H9 (cell line): ENCODE results near the gene CD2. TPM values are rescaled to one million over a fixed set of nuclear protein-coding genes. Genes with fewer than 3 reads are reported as not detected.

Source experiments
- DNase-seq: peaks from one replicate; pipeline ENCODE4 v3.0.0-alpha.2; 2017
- H2AFZ ChIP-seq: one replicate; pipeline ENCODE4 v1.6.1; 2013; ENCODE audit warnings: mild to moderate bottlenecking, low read length, control low read depth, moderate library complexity
- H2AK5ac ChIP-seq: 2 replicates; pipeline ENCODE4 v1.6.1; 2013; ENCODE audit warnings: low read length, control low read depth, mixed read lengths; ENCODE audit not compliant: insufficient read length
- H2BK120ac ChIP-seq: one replicate; pipeline ENCODE4 v1.6.1; 2013; ENCODE audit warnings: low read depth, mild to moderate bottlenecking, low read length, control low read depth, inconsistent platforms; ENCODE audit not compliant: poor library complexity, severe bottlenecking
- H2BK12ac ChIP-seq: 2 replicates; pipeline ENCODE4 v1.6.1; 2013; ENCODE audit warnings: low read length, control low read depth, mixed read lengths, low read depth; ENCODE audit not compliant: insufficient read length
- H2BK15ac ChIP-seq: 2 replicates; pipeline ENCODE4 v1.6.1; 2013; ENCODE audit warnings: low read depth, low read length, control low read depth
- H2BK20ac ChIP-seq: one replicate; pipeline ENCODE4 v1.6.1; 2013; ENCODE audit warnings: low read depth, mild to moderate bottlenecking, low read length, control low read depth, inconsistent platforms; ENCODE audit not compliant: poor library complexity, severe bottlenecking
- H2BK5ac ChIP-seq: 2 replicates; pipeline ENCODE4 v1.6.1; 2013; ENCODE audit warnings: low read length, control low read depth, mixed read lengths; ENCODE audit not compliant: insufficient read length
- H3K14ac ChIP-seq: 2 replicates; pipeline ENCODE4 v1.6.1; 2013; ENCODE audit warnings: low read length, control low read depth; ENCODE audit not compliant: insufficient read depth
- H3K18ac ChIP-seq: 2 replicates; pipeline ENCODE4 v1.6.1; 2013; ENCODE audit warnings: low read depth, mild to moderate bottlenecking, mixed read lengths, low read length, control low read depth; ENCODE audit not compliant: insufficient read length
- H3K23ac ChIP-seq: 2 replicates; pipeline ENCODE4 v1.6.1; 2013; ENCODE audit warnings: low read length, control low read depth, mixed read lengths, low read depth; ENCODE audit not compliant: insufficient read length
- H3K23me2 ChIP-seq: 2 replicates; pipeline ENCODE4 v1.6.1; 2013; ENCODE audit warnings: low read depth, mild to moderate bottlenecking, mixed read lengths, low read length, control low read depth; ENCODE audit not compliant: insufficient read length, poor library complexity, severe bottlenecking
- H3K27ac ChIP-seq: 2 replicates; pipeline ENCODE4 v1.5.1; 2013; ENCODE audit warnings: low read length, control low read depth, mixed read lengths, low read depth; ENCODE audit not compliant: insufficient read length
- H3K27me3 ChIP-seq: 2 replicates; pipeline ENCODE4 v1.6.1; 2013; ENCODE audit warnings: low read length, control low read depth, inconsistent platforms; ENCODE audit not compliant: insufficient read depth
- H3K4ac ChIP-seq: 2 replicates; pipeline ENCODE4 v1.6.1; 2013; ENCODE audit warnings: low read depth, mild to moderate bottlenecking, control low read depth, inconsistent platforms, low read length, moderate library complexity
- H3K4me1 ChIP-seq: 2 replicates; pipeline ENCODE4 v1.6.1; 2013; ENCODE audit warnings: low read length, control low read depth, inconsistent platforms; ENCODE audit not compliant: insufficient read depth
- H3K4me2 ChIP-seq: 2 replicates; pipeline ENCODE4 v1.6.1; 2013; ENCODE audit warnings: low read length, control low read depth, mixed read lengths; ENCODE audit not compliant: insufficient read length, insufficient read depth
- H3K56ac ChIP-seq: 2 replicates; pipeline ENCODE4 v1.6.1; 2013; ENCODE audit warnings: low read depth, mild to moderate bottlenecking, mixed read lengths, low read length, control low read depth; ENCODE audit not compliant: insufficient read length
- H3K79me1 ChIP-seq: 2 replicates; pipeline ENCODE4 v1.6.1; 2013; ENCODE audit warnings: low read depth, mild to moderate bottlenecking, moderate library complexity, low read length, control low read depth, inconsistent platforms; ENCODE audit not compliant: insufficient read depth, poor library complexity, severe bottlenecking
- H3K79me2 ChIP-seq: 2 replicates; pipeline ENCODE4 v1.6.1; 2013; ENCODE audit warnings: low read length, control low read depth, inconsistent platforms; ENCODE audit not compliant: insufficient read depth
- H3K9ac ChIP-seq: 2 replicates; pipeline ENCODE4 v1.6.1; 2013; ENCODE audit warnings: low read length, control low read depth, mixed read lengths; ENCODE audit not compliant: insufficient read length; ENCODE audit errors: extremely low read depth
- H3K9me3 ChIP-seq: one replicate; pipeline ENCODE4 v1.6.1; 2013; ENCODE audit warnings: low read depth, low read length, inconsistent platforms; ENCODE audit not compliant: control insufficient read depth
- H3T11ph ChIP-seq: one replicate; pipeline ENCODE4 v1.6.1; 2013; ENCODE audit warnings: mild to moderate bottlenecking, low read length, control low read depth, inconsistent platforms
- H4K20me1 ChIP-seq: one replicate; pipeline ENCODE4 v1.6.1; 2013; ENCODE audit not compliant: control insufficient read depth, insufficient read length, insufficient read depth
- H4K5ac ChIP-seq: 2 replicates; pipeline ENCODE4 v1.6.1; 2013; ENCODE audit warnings: low read depth, mild to moderate bottlenecking, mixed read lengths, low read length, control low read depth; ENCODE audit not compliant: insufficient read length
- H4K8ac ChIP-seq: replicated peaks from 2 replicates; pipeline ENCODE4 v1.6.1; 2013; ENCODE audit warnings: low read length, control low read depth, mixed read lengths, low read depth; ENCODE audit not compliant: insufficient read length
- H4K91ac ChIP-seq: 2 replicates; pipeline ENCODE4 v1.6.1; 2013; ENCODE audit warnings: low read depth, mild to moderate bottlenecking, moderate library complexity, mixed read lengths, low read length, control low read depth; ENCODE audit not compliant: insufficient read length
- H3K27ac Mint-ChIP-seq, 3 experiments: 2 replicates in 2 of 3; 3 replicates in 1 of 3; pipeline ENCODE4 v1.8.0; 2020 to 2021; ENCODE audit warnings: mixed read lengths in 3 of 3, mild to moderate bottlenecking in 1 of 3, moderate library complexity in 1 of 3
- H3K27me3 Mint-ChIP-seq: 2 replicates; pipeline ENCODE4 v1.8.0; 2021; ENCODE audit warnings: low read depth, mild to moderate bottlenecking, moderate library complexity, mixed read lengths
- H3K36me3 Mint-ChIP-seq, 3 experiments: 2 replicates in 2 of 3; 3 replicates in 1 of 3; pipeline ENCODE4 v1.8.0; 2020 to 2021; ENCODE audit warnings: low read depth in 3 of 3, mixed read lengths in 3 of 3; ENCODE audit not compliant: insufficient read depth in 1 of 3
- H3K4me1 Mint-ChIP-seq, 2 experiments: 2 replicates each; pipeline ENCODE4 v1.8.0; 2020; ENCODE audit warnings: mixed read lengths in 2 of 2
- H3K4me3 Mint-ChIP-seq, 2 experiments: 2 replicates in 1 of 2; 3 replicates in 1 of 2; pipeline ENCODE4 v1.8.0; 2020 to 2021; ENCODE audit warnings: mild to moderate bottlenecking in 2 of 2, mixed read lengths in 2 of 2, moderate library complexity in 1 of 2
- H3K9me3 Mint-ChIP-seq, 2 experiments: 2 replicates in 1 of 2; 3 replicates in 1 of 2; pipeline ENCODE4 v1.8.0; 2020; ENCODE audit warnings: mild to moderate bottlenecking in 2 of 2, mixed read lengths in 2 of 2, moderate library complexity in 1 of 2
- CTCF ChIP-seq: fragments of 200-600 bp; sonication (generic); conservative IDR thresholded peaks from 3 replicates; pipeline ENCODE4 v1.8.0; 2021; ENCODE audit warnings: antibody characterized with exemption, mild to moderate bottlenecking
- WGBS: extraction: QIAGEN DNeasy Blood & Tissue Kit; methylation state at CpG from one replicate; pipeline ENCODE4 v1.1.7; 2013; ENCODE audit warnings: missing lambda C conversion rate, low lambda C conversion rate, mixed read lengths; ENCODE audit not compliant: insufficient read length; ENCODE audit errors: extremely low coverage; 5-methylcytosine and 5-hydroxymethylcytosine counted together
- total RNA-seq: library from RNA; stranded (reverse); gene quantifications from 2 replicates; pipeline ENCODE4 v1.2.1, GENCODE V29; 2021

CD2 gene
- total RNA-seq, 1 experiment from 2014 or later = not detected

- Histone ChIP-seq H2BK120ac (no peak overlapping the region), H4K91ac (no peak overlapping the region), H3K23me2 (no peaks in the 10 kb centered on the region), H2BK15ac (no peak overlapping the region), H3K79me2 (no peaks in the 10 kb centered on the region), H2BK5ac (no peak overlapping the region), H2BK20ac (no peak overlapping the region), H4K20me1 (no peaks in the 10 kb centered on the region), H3K4me2 (no peak overlapping the region), H3K23ac (no peak overlapping the region), H3K27ac (no peak overlapping the region), H3T11ph (no peak overlapping the region), H3K4ac (no peak overlapping the region), H3K27me3 (no peaks in the 10 kb centered on the region), H2AK5ac (no peak overlapping the region), H3K79me1 (no peaks in the 10 kb centered on the region), H4K8ac (no peak overlapping the region), H2BK12ac (no peak overlapping the region), H3K9me3 (no peaks in the 10 kb centered on the region), H2AFZ (no peak overlapping the region), H3K18ac (no peak overlapping the region), H4K5ac (no peak overlapping the region), H3K14ac (no peak overlapping the region), H3K9ac (no peak overlapping the region), H3K56ac (no peak overlapping the region), H3K4me1 (no peaks in the 10 kb centered on the region)
- no peak for DNase-seq
- H3K36me3 Mint-ChIP-seq = no peaks in the 10 kb centered on the region; a peak in 1 of 7 replicates
- H3K27ac Mint-ChIP-seq = no peak overlapping the region
- no CpG with 5 or more reads among the region's 2 CpGs for whole genome bisulfite sequencing
- no peaks in the 10 kb centered on the region for H3K27me3 Mint-ChIP-seq
- H3K9me3 Mint-ChIP-seq = no peaks in the 10 kb centered on the region
- TF ChIP-seq CTCF = no peak
- peaks cover 12% of the 10 kb centered on the region in 2 experiments; a peak in 3 of 4 replicates for H3K4me1 Mint-ChIP-seq
- H3K4me3 Mint-ChIP-seq = no peak overlapping the region
These were observed 8.1 kb downstream of the CD2 start for GRCh38 chr1:116762281-116762680.
